PFSK-1 (cell line): ENCODE results near the gene TET3.

Experiments used
- POLR2AphosphoS5 ChIP-seq: IDR thresholded peaks from 2 replicates; pipeline ENCODE4 v1.6.1; 2012; ENCODE audit warnings: low read depth, mild to moderate bottlenecking, control low read depth, low read length, moderate library complexity
- SIN3A ChIP-seq: IDR thresholded peaks from 2 replicates; pipeline ENCODE4 v1.6.1; 2012; ENCODE audit warnings: mild to moderate bottlenecking, low read length, moderate library complexity, borderline replicate concordance; ENCODE audit not compliant: insufficient read depth

DNA sequence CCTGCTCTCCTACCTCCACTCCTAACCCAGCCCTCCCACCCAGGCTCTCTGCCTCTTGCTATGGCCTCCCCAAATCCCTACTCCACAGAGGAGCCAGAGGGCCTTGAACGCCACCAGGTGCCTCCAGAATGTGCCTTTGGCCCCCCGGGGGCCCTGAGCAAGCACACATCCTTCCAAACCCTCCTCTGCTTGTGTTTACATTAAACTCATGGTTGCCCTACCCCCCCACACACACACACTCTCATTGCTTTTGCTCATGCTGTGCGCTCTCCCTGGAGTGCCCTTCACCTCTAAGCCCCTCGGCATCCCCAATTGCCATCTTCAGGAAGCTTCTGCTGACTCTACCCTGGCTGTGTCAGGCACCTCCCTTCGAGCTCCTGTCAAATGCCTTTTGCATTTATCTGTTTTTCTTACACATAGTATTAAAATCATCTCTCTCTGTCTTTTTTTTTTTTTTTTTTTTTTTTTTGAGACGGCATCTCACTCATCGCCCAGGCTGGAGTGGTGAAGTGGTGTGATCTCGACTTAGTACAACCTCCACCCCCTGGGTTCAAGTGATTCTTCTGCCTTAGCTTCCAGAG is 16.3 kb upstream of the TET3 start:
- TF ChIP-seq POLR2AphosphoS5 (no peak), SIN3A (no peak)
